Measurements from ENCODE around the gene FAM136A. TPM values are rescaled to one million over a fixed set of nuclear protein-coding genes. Genes with fewer than 3 reads are reported as not detected.

The FAM136A gene
- total and polyA plus RNA-seq, 2 donors (not counting 1 experiment from before 2014, with no cell fraction given) = 31.1 to 41.6 TPM

DNA sequence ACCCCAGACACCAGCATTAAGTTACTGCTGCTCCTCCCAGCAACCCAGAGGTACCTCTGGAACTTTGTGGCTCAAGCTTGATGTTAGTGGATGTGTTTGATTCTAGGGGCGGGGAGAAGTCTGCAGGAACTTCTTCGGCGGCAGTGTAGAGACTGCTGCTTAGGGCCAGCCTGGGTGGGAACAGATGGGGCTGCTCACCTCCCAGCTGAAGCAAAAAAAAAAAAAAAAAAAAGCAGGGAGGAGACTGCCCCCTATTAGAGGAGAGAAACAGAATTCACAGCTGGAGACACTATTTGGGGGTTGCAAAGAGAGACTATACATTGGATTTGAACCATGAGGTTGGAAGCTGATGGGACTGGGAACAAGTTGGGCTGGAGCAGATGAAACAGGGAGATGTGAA lies 28.6 kb upstream of the FAM136A start:
- no peak for DNase-seq

DNA sequence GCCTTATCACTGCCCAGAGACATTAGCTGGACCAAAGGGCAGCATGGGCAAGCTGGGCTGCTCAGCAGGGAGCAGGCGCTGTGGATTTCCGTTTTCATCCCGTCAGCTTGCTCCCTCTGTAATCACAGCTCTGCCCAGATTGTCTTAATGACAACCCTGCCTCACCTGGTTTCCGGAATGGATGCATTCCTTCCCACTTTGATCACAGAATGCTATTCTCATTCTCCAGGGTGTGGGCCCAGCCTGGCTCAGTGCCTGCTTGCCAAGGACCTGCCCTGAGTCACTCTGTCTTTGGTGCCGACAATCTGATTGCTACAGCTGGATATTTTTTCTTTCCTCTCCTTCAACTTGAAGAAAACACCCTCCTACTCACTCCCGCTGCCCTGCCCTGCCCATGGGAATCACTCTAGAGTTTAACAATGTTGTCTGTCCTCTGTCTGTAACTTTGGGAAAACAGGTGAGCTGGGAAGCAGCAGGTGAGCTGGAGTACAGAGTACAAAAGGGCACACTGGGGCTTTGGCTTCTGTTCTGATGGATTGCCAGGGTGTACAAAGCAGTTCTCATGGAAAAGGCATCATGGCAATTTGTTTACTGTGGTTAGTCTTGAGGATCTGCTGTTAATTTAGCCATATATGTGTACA lies 27.2 kb upstream of the FAM136A start:
- Mint-ChIP-seq H3K27me3 (peaks cover 11% of the 10 kb centered on the region), H3K4me3 (no peak overlapping the region), H3K4me1 (no peaks in the 10 kb centered on the region), H3K9me3 (ENCODE audit: insufficient read depth) (no peaks in the 10 kb centered on the region), H3K27ac (no peak overlapping the region)
- Histone ChIP-seq H3K27ac (ENCODE audit: low read length in 2 of 2) (no peak overlapping the region), H3K9me3 (ENCODE audit: control extremely low read depth in 1 of 3, control insufficient read depth in 2 of 3, insufficient read depth in 1 of 3, low read length in 2 of 3) (no peaks in the 10 kb centered on the region), H3K4me1 (ENCODE audit: control insufficient read depth in 2 of 2, insufficient read depth in 2 of 2, low read length in 2 of 2) (no peaks in the 10 kb centered on the region), H3K4me3 (ENCODE audit: control extremely low read depth in 1 of 5, extremely low read depth in 1 of 5, insufficient read depth in 1 of 5, low read depth in 2 of 5, low read length in 4 of 5) (no peak overlapping the region), H4K20me1 (ENCODE audit: control insufficient read depth, insufficient read depth, low read length, poor library complexity, severe bottlenecking) (no peaks in the 10 kb centered on the region), H3K27me3 (replicated peaks in 1 of 4; ENCODE audit: control extremely low read depth in 1 of 4, control insufficient read depth in 3 of 4, insufficient read depth in 4 of 4, low read length in 3 of 4) (no peaks in the 10 kb centered on the region), H2AFZ (ENCODE audit: insufficient read depth, low read depth, low read length, poor library complexity, severe bottlenecking) (no peak overlapping the region), H3K9ac (ENCODE audit: low read length) (no peak overlapping the region), H3K79me2 (ENCODE audit: control insufficient read depth, insufficient read depth, low read length) (no peaks in the 10 kb centered on the region), H3K4me2 (replicated peaks; ENCODE audit: low read depth, low read length, poor library complexity, severe bottlenecking) (no peak overlapping the region), H3K36me3 (replicated peaks in 1 of 2; ENCODE audit: control extremely low read depth in 1 of 2, control insufficient read depth in 1 of 2, extremely low read depth in 1 of 2, insufficient read depth in 2 of 2, low read length in 1 of 2) (no peaks in the 10 kb centered on the region)
- CTCF ChIA-PET = interaction anchor here (1.8 to 2.0 kb wide), 2 partner anchors 13 to 25 kb away, joined by 4 read pairs; no protein-coding TSS in a partner anchor
- ATAC-seq (ENCODE audit: low read depth) (no peak), DNase-seq (no peak)
- intact Hi-C loops (cut with micrococcal nuclease) = no loop called here
- TF ChIP-seq, protein P1, sequence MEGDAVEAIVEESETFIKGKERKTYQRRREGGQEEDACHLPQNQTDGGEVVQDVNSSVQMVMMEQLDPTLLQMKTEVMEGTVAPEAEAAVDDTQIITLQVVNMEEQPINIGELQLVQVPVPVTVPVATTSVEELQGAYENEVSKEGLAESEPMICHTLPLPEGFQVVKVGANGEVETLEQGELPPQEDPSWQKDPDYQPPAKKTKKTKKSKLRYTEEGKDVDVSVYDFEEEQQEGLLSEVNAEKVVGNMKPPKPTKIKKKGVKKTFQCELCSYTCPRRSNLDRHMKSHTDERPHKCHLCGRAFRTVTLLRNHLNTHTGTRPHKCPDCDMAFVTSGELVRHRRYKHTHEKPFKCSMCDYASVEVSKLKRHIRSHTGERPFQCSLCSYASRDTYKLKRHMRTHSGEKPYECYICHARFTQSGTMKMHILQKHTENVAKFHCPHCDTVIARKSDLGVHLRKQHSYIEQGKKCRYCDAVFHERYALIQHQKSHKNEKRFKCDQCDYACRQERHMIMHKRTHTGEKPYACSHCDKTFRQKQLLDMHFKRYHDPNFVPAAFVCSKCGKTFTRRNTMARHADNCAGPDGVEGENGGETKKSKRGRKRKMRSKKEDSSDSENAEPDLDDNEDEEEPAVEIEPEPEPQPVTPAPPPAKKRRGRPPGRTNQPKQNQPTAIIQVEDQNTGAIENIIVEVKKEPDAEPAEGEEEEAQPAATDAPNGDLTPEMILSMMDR (IDR thresholded peaks at IDR 0.05) = no peak
- no peak for TF ChIP-seq EZH2 (IDR thresholded peaks at IDR 0.05; ENCODE audit: borderline replicate concordance, insufficient read depth, low read depth, low read length, poor library complexity, severe bottlenecking)
- WGBS (ENCODE audit: insufficient coverage) = 96% methylated on average over 4 of the region's 6 CpGs
- POLR2A ChIA-PET = no interaction called here

More for the DNA sequence above, 28.6 kb upstream of the FAM136A start:
- Histone ChIP-seq H3K4me2 (replicated peaks; ENCODE audit: low read depth, low read length, poor library complexity, severe bottlenecking) (no peak overlapping the region), H4K20me1 (ENCODE audit: control insufficient read depth, insufficient read depth, low read length, poor library complexity, severe bottlenecking) (no peaks in the 10 kb centered on the region), H3K79me2 (ENCODE audit: control insufficient read depth, insufficient read depth, low read length) (no peaks in the 10 kb centered on the region), H3K4me3 (ENCODE audit: control extremely low read depth in 1 of 5, extremely low read depth in 1 of 5, insufficient read depth in 1 of 5, low read depth in 2 of 5, low read length in 4 of 5) (no peak overlapping the region), H3K4me1 (ENCODE audit: control insufficient read depth in 2 of 2, insufficient read depth in 2 of 2, low read length in 2 of 2) (no peaks in the 10 kb centered on the region), H3K27ac (ENCODE audit: low read length in 2 of 2) (no peak overlapping the region), H3K27me3 (replicated peaks in 1 of 4; ENCODE audit: control extremely low read depth in 1 of 4, control insufficient read depth in 3 of 4, insufficient read depth in 4 of 4, low read length in 3 of 4) (no peaks in the 10 kb centered on the region), H3K9ac (ENCODE audit: low read length) (no peak overlapping the region), H3K9me3 (ENCODE audit: control extremely low read depth in 1 of 3, control insufficient read depth in 2 of 3, insufficient read depth in 1 of 3, low read length in 2 of 3) (no peaks in the 10 kb centered on the region), H3K36me3 (replicated peaks in 1 of 2; ENCODE audit: control extremely low read depth in 1 of 2, control insufficient read depth in 1 of 2, extremely low read depth in 1 of 2, insufficient read depth in 2 of 2, low read length in 1 of 2) (no peaks in the 10 kb centered on the region), H2AFZ (ENCODE audit: insufficient read depth, low read depth, low read length, poor library complexity, severe bottlenecking) (no peak overlapping the region)
- Mint-ChIP-seq H3K4me1 (no peaks in the 10 kb centered on the region), H3K4me3 (no peak overlapping the region), H3K27me3 (peaks cover 13% of the 10 kb centered on the region), H3K9me3 (ENCODE audit: insufficient read depth) (no peaks in the 10 kb centered on the region), H3K27ac (no peak overlapping the region)
- CTCF ChIA-PET = interaction anchor here (0.7 to 2.0 kb wide), 2 partner anchors 10 to 27 kb away, joined by 3 to 4 read pairs; no protein-coding TSS in a partner anchor
- TF ChIP-seq, protein P1 (IDR thresholded peaks at IDR 0.05) = no peak
- TF ChIP-seq EZH2 (IDR thresholded peaks at IDR 0.05; ENCODE audit: borderline replicate concordance, insufficient read depth, low read depth, low read length, poor library complexity, severe bottlenecking) = no peak
- 94% methylated on average over 3 of the region's 3 CpGs for WGBS (ENCODE audit: insufficient coverage)
- POLR2A ChIA-PET = interaction anchor here (0.7 kb wide), 1 partner anchor 466 kb away, joined by 3 read pairs; no protein-coding TSS in a partner anchor
- no peak for ATAC-seq (ENCODE audit: low read depth)
- intact Hi-C loops (cut with micrococcal nuclease) = no loop called here

Measured in B cell (primary cell).